Loucy (cell line): Measurements from ENCODE around the gene PTGES2.

Experiments used
- H2AFZ ChIP-seq: fragments of 200-600 bp; sonication (generic); 2 replicates; pipeline ENCODE4 v1.6.0; 2016; ENCODE audit warnings: antibody characterized with exemption, mild to moderate bottlenecking, low read length, moderate library complexity
- H3F3A ChIP-seq: fragments of 200-600 bp; 2 replicates; pipeline ENCODE4 v1.6.0; 2016; ENCODE audit warnings: antibody characterized with exemption, low read depth, mild to moderate bottlenecking
- H3K27me3 ChIP-seq: fragments of 200-600 bp; sonication (generic); 2 replicates; pipeline ENCODE4 v1.6.1; 2014; ENCODE audit warnings: low read length, mild to moderate bottlenecking; ENCODE audit not compliant: insufficient read depth, poor library complexity, severe bottlenecking
- H3K36me3 ChIP-seq: fragments of 200-600 bp; sonication (generic); 2 replicates; pipeline ENCODE4 v1.6.1; 2016; ENCODE audit warnings: low read length; ENCODE audit not compliant: insufficient read depth
- H3K4me1 ChIP-seq: fragments of 200-600 bp; sonication (generic); 2 replicates; pipeline ENCODE4 v1.5.1; 2014; ENCODE audit warnings: low read length, mild to moderate bottlenecking; ENCODE audit not compliant: insufficient read depth, poor library complexity, severe bottlenecking
- H3K4me2 ChIP-seq: fragments of 200-600 bp; sonication (generic); 2 replicates; pipeline ENCODE4 v1.6.0; 2014; ENCODE audit warnings: antibody characterized with exemption, low read length, low read depth, mild to moderate bottlenecking; ENCODE audit not compliant: poor library complexity, severe bottlenecking
- H3K4me3 ChIP-seq: fragments of 200-600 bp; sonication (generic); 2 replicates; pipeline ENCODE4 v1.5.1; 2014; ENCODE audit warnings: low read length, mild to moderate bottlenecking, mixed read lengths; ENCODE audit not compliant: poor library complexity, severe bottlenecking
- H3K79me2 ChIP-seq: fragments of 200-600 bp; sonication (generic); 2 replicates; pipeline ENCODE4 v1.6.1; 2014; ENCODE audit warnings: low read length; ENCODE audit not compliant: insufficient read depth
- H3K9ac ChIP-seq: fragments of 200-600 bp; sonication (generic); 2 replicates; pipeline ENCODE4 v1.6.0; 2014; ENCODE audit warnings: mild to moderate bottlenecking, low read depth, low read length, moderate library complexity; ENCODE audit not compliant: poor library complexity, severe bottlenecking
- H3K9me2 ChIP-seq: fragments of 200-600 bp; sonication (generic); replicated peaks from 2 replicates; pipeline ENCODE4 v1.6.1; 2016; ENCODE audit warnings: low read depth, low read length, mixed read lengths
- H3K9me3 ChIP-seq: fragments of 200-600 bp; sonication (generic); 2 replicates; pipeline ENCODE4 v1.6.1; 2014; ENCODE audit warnings: mild to moderate bottlenecking, antibody characterized with exemption, low read length, low read depth; ENCODE audit not compliant: insufficient read depth
- H4K20me1 ChIP-seq: fragments of 200-600 bp; sonication (generic); 2 replicates; pipeline ENCODE4 v1.6.0; 2014; ENCODE audit warnings: antibody characterized with exemption, low read length, mild to moderate bottlenecking; ENCODE audit not compliant: insufficient read depth, poor library complexity, severe bottlenecking
- EZH2phosphoT487 ChIP-seq: fragments of 200-600 bp; IDR thresholded peaks from 2 replicates; pipeline ENCODE4 v1.6.1; 2018; ENCODE audit warnings: antibody characterized with exemption, mild to moderate bottlenecking, moderate library complexity, borderline replicate concordance
- TF ChIP-seq, protein P1 (sequence below): fragments of 200-600 bp; sonication (generic); conservative IDR thresholded peaks from 2 replicates; pipeline ENCODE4 v1.5.1; 2014; ENCODE audit warnings: mild to moderate bottlenecking, antibody characterized with exemption, low read length

PTGES2 gene

DNA sequence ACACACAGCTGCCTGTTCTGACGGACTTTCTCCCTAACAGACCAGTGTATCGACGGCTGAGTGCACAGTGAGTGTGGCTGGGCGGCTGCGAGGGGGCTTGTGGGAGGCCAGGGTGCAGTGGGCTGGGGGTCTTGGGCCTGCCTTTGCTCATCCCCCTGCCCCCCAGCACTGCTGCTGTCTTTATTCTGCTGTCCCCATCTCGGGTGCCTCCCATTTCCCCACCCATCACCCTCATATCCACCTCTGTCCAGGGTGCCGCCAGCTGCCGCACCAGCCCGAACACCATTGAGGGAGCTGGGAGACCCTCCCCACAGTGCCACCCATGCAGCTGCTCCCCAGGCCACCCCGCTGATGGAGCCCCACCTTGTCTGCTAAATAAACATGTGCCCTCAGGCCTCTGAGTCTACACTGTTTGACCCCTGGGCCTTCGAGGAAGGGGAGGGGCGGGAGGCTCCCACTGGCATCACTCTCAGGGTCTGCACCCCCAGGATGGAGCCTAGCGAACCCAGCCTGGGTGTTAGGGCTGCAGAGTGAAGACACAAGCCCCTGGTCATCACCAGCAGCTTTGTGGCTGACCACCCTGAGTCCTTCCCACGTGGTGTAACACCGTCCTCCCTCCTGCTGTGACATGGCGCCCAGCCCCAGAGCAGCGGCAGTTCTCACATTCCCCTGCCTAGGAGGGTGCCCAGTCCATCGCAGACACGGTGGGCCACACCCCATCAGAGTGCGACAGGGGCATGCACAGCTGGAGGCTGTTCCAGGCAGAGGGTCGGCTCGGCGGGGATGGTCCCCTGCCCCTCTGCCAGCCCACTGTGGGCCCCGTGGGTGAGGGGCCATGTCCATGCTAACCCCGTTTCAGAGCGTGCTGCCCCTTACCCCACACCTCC lies 25.8 kb upstream of the PTGES2 start:
- Histone ChIP-seq H2AFZ (no peak overlapping the region), H3K27me3 (no peaks in the 10 kb centered on the region), H3K9me2 (no peaks in the 10 kb centered on the region), H3K9ac (no peak overlapping the region), H4K20me1 (no peaks in the 10 kb centered on the region), H3K9me3 (no peaks in the 10 kb centered on the region), H3K4me1 (peaks cover 5% of the 10 kb centered on the region), H3K4me2 (no peak overlapping the region), H3K79me2 (no peaks in the 10 kb centered on the region), H3K4me3 (no peak overlapping the region), H3F3A (no peaks in the 10 kb centered on the region), H3K36me3 (no peaks in the 10 kb centered on the region)
- TF ChIP-seq EZH2phosphoT487, result no peak
- TF ChIP-seq, protein P1, sequence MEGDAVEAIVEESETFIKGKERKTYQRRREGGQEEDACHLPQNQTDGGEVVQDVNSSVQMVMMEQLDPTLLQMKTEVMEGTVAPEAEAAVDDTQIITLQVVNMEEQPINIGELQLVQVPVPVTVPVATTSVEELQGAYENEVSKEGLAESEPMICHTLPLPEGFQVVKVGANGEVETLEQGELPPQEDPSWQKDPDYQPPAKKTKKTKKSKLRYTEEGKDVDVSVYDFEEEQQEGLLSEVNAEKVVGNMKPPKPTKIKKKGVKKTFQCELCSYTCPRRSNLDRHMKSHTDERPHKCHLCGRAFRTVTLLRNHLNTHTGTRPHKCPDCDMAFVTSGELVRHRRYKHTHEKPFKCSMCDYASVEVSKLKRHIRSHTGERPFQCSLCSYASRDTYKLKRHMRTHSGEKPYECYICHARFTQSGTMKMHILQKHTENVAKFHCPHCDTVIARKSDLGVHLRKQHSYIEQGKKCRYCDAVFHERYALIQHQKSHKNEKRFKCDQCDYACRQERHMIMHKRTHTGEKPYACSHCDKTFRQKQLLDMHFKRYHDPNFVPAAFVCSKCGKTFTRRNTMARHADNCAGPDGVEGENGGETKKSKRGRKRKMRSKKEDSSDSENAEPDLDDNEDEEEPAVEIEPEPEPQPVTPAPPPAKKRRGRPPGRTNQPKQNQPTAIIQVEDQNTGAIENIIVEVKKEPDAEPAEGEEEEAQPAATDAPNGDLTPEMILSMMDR, result no peak

DNA sequence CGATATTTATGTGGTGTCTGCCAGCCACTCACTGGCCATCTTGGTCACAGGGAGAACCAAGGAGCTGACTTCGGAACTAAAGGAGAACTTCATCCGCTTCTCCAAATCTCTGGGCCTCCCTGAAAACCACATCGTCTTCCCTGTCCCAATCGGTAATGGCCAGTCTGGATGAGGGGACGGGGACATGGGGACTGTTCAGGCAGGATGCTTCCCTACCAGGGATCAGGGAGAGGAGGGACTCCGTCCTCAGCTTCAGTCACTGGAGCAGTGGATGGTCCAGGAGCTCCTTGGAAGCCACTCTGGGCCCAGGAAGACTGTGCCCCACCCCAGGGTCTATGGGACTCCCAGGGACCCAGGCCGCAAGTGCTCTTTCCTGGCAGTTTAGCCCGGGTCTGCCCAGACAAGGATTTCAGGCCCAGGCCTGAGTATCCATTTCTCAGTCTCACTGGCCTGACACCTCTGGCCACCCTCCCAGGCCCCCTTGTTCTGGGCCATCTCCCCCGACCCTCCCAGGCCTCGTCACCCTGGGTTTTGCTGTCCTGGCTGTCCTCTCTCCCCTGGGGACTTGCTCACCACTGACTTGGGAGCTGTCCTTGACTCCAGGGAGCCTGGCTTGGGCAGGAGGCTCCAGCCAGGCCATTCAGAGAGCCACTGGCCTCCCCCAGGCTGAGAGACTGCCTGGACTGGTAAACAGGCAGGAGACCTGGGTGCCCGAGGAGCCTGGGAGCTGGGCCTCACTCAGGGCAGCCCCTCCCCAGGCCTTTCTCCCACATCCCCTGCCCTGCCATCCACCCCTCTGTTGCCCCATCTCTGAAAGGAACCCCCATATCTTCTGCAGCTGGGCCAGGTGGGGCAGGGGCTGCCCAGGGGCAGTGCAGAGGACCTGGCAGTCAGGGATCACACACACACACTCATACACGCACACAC lies 24.9 kb upstream of the PTGES2 start:
- Histone ChIP-seq H3K36me3 (no peaks in the 10 kb centered on the region), H3K4me3 (no peak overlapping the region), H3K4me2 (no peak overlapping the region), H3K27me3 (no peaks in the 10 kb centered on the region), H3K79me2 (no peaks in the 10 kb centered on the region), H2AFZ (no peak overlapping the region), H3K9ac (no peak overlapping the region), H4K20me1 (no peaks in the 10 kb centered on the region), H3K4me1 (peaks cover 5% of the 10 kb centered on the region), H3K9me3 (no peaks in the 10 kb centered on the region), H3F3A (no peaks in the 10 kb centered on the region), H3K9me2 (no peaks in the 10 kb centered on the region)
- TF ChIP-seq EZH2phosphoT487, result no peak
- TF ChIP-seq, protein P1, result no peak

DNA sequence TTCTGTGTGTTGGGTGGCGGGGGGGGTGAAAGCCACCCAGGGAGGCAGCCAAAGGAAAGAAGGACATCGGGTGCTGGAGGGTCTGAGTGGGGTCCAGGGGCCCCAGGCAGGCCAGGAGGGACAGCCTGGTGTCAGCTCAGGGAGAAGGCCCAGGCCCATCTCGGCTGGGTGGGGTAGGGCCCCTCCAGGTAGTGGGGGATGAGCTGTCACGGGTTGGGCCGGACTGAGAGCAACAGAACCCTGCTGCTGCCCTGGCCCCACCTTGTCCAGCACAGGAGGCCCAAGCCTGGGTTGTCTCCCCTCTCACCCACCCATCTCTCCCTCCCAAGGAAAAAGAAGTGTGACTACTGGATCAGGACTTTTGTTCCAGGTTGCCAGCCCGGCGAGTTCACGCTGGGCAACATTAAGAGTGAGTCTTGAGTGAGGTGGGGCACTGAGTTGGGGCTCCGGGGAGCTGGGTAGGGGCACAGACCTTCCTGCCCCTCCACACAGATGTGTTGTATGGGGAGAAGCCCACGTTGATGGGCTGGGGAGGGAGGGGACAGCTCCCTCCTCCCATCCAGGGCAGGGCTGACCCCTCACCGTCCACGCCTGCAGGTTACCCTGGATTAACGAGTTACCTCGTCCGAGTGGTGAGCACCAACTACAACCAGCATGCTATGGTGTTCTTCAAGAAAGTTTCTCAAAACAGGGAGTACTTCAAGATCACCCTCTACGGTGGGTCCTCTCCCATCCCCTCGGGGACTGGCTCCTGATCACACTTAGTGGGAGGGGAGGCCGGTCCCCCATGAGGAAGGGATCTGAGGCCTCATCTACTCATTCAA lies 24.0 kb upstream of the PTGES2 start:
- Histone ChIP-seq H3K9me3 (no peaks in the 10 kb centered on the region), H3K79me2 (no peaks in the 10 kb centered on the region), H4K20me1 (no peaks in the 10 kb centered on the region), H3K9me2 (no peaks in the 10 kb centered on the region), H3K36me3 (no peaks in the 10 kb centered on the region), H3K27me3 (no peaks in the 10 kb centered on the region), H3K4me1 (peaks cover 5% of the 10 kb centered on the region), H3K4me2 (no peak overlapping the region), H3K4me3 (no peak overlapping the region), H3F3A (no peaks in the 10 kb centered on the region), H3K9ac (no peak overlapping the region), H2AFZ (no peak overlapping the region)
- TF ChIP-seq, protein P1, result no peak
- no peak for TF ChIP-seq EZH2phosphoT487
